ENCODE measurements around the gene YEATS2.
A peak's percentile ranks its signal among the peaks of the same experiment; 100 is the strongest.
"Not testable (repeated sequence)": the region's sequence is repeated elsewhere in the genome, so short reads cannot be mapped to it uniquely, and the experiment has no call there.

The YEATS2 gene

DNA sequence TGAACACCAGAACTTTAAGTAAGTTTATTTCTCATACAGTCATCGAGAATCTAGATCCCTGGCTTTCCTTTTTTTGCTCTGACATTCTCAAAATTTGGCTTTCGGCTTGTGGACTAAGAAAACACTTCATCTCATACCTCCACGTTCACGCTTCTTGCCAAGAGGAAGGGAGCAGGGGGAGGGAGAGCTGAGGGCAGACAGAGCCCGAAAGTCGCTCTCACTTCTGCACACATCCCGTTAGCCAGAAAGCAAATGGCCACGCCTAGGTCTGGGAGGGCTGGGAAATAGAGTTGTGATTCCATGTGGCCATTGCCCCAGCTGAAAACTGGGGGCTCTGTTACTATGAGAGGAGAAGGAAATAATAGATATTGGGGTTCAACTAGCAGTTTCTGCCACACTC, 70.5 kb downstream of the YEATS2 start:
- DNase-seq (ENCODE audit: low read depth) = no peak
- H3K4me3 ChIP-seq (ENCODE audit: low read depth, low read length) = no peak overlapping the region

GRCh38 chr3:183769453-183769852, 71.9 kb downstream of the YEATS2 start:
- H3K4me3 ChIP-seq (ENCODE audit: low read depth, low read length) = no peak overlapping the region
- no peak for DNase-seq (ENCODE audit: low read depth)

GRCh38 chr3:183774631-183775030, 77.0 kb downstream of the YEATS2 start:
- no peak overlapping the region for H3K4me3 ChIP-seq (ENCODE audit: low read depth, low read length)
- DNase-seq (ENCODE audit: low read depth) = no peak

- H3K4me3 ChIP-seq (ENCODE audit: low read depth, low read length) = no peak overlapping the region
- DNase-seq (ENCODE audit: low read depth) = no peak
These were observed 78.2 kb downstream of the YEATS2 start for GRCh38 chr3:183775781-183776180.

DNA sequence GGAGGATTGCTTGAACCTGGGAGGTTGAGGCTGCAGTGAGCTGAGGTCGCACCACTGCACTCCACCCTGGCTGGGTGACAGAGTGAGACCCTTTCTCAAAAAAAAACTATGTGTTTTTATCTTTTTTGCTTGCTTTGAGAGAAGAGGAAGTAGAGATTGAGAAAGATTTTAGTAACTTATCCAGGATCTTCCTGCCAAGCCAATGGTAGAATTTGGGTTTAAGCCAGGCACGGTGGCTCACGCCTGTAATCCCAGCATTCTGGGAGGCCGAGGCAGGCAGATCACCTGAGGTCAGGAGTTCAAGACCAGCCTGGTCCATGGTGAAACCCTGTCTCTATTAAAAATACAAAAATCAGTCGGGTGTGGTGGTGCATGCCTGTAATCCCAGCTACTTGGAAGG, 78.9 kb downstream of the YEATS2 start:
- H3K4me3 ChIP-seq (ENCODE audit: low read depth, low read length); DNase-seq (ENCODE audit: low read depth): not testable (repeated sequence)

GRCh38 chr3:183777016-183777618, 79.5 kb downstream of the YEATS2 start:
- H3K4me3 ChIP-seq (ENCODE audit: low read depth, low read length) = no peak overlapping the region
- no peak for DNase-seq (ENCODE audit: low read depth)

GRCh38 chr3:183779896-183780465, 82.4 kb downstream of the YEATS2 start:
- no peak overlapping the region for H3K4me3 ChIP-seq (ENCODE audit: low read depth, low read length)
- DNase-seq (ENCODE audit: low read depth) = no peak

GRCh38 chr3:183781246-183781645, 83.6 kb downstream of the YEATS2 start:
- no peak overlapping the region for H3K4me3 ChIP-seq (ENCODE audit: low read depth, low read length)

GRCh38 chr3:183782576-183783276, 85.1 kb downstream of the YEATS2 start:
- DNase-seq (ENCODE audit: low read depth) = no peak
- no peak overlapping the region for H3K4me3 ChIP-seq (ENCODE audit: low read depth, low read length)

More at GRCh38 chr3:183781246-183781645, 83.6 kb downstream of the YEATS2 start:
- no peak for DNase-seq (ENCODE audit: low read depth)

GRCh38 chr3:183784503-183784902, 86.9 kb downstream of the YEATS2 start:
- H3K4me3 ChIP-seq (ENCODE audit: low read depth, low read length); DNase-seq (ENCODE audit: low read depth): not testable (repeated sequence)

GRCh38 chr3:183789826-183790225, 92.2 kb downstream of the YEATS2 start:
- no peak for DNase-seq (ENCODE audit: low read depth)
- no peak overlapping the region for H3K4me3 ChIP-seq (ENCODE audit: low read depth, low read length)

DNA sequence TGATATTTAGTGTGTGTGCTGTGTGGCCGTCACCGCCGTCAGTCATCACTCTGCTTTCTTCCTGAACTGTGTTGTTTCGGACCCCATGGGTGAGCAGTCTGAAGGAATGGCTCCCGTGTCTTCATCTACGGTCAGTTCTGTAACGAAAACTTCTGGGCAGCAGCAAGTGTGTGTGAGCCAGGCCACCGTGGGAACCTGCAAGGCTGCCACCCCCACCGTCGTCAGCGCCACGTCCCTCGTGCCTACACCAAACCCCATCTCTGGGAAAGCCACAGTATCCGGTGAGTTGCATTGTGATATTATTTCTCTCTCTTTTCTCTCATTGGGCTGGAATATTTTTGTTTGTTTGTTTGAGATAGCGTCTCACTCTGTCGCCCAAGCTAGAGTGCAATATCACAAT, 93.1 kb downstream of the YEATS2 start:
- DNase-seq (ENCODE audit: low read depth) = no peak
- H3K4me3 ChIP-seq (ENCODE audit: low read depth, low read length) = no peak overlapping the region

DNA sequence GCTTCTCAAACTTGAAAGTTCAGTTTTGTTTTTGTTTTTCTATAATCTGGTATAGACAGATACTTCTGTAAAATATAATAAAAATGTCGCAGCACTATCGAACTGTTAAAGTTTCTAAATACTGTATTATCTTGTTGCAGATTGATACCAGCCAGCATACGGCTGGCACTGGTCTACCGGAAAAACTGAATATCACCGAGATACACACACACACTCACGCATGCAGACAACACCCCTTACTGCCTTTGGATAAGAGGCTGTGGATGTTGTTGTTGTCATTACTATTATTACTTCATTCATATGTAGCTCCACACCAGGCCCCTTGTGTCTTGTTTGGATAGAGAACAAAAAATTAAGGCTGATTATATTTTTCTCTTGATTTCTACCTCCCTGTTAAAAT, 95.4 kb downstream of the YEATS2 start:
- DNase-seq (ENCODE audit: low read depth) = no peak
- no peak overlapping the region for H3K4me3 ChIP-seq (ENCODE audit: low read depth, low read length)

DNA sequence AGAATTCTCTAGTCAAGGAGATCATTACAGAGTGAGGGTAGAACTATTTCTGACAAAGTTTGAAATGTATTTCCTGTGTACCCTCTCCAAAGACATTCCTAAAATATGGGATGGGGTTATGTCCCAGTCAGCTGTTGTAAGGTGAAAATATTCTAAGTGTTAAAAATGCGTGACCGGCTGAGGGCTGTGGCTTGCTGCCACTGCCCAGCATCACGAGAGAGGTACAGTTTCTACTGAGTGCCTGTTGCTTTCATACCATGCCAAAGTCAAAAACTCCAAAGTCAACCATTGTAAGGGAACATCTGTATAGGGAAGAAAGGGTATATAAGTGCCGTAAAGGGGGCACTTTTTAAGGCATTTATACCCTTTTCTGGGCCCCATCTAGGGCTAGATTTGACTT, 96.9 kb downstream of the YEATS2 start:
- no peak overlapping the region for H3K4me3 ChIP-seq (ENCODE audit: low read depth, low read length)
- no peak for DNase-seq (ENCODE audit: low read depth)

DNA sequence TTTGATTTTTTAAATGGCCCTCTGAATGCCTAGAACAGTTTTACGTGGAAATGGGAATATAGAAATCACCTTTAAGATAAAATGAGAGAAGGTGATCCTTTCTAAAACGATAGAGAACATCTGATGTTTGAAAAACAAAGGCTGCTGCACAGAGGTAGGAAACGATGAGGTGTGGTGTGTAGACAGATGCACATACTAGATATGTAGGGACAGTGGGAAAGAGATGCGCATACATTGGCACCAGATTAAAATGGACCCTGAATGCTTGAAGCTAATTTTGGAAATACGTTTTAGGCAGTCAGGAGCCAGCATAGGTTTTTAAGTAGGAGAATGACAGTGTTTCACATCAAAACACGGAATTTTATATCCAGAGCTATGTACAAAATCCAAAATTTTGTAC, 98.8 kb downstream of the YEATS2 start:
- DNase-seq (ENCODE audit: low read depth) = no peak
- no peak overlapping the region for H3K4me3 ChIP-seq (ENCODE audit: low read depth, low read length)

DNA sequence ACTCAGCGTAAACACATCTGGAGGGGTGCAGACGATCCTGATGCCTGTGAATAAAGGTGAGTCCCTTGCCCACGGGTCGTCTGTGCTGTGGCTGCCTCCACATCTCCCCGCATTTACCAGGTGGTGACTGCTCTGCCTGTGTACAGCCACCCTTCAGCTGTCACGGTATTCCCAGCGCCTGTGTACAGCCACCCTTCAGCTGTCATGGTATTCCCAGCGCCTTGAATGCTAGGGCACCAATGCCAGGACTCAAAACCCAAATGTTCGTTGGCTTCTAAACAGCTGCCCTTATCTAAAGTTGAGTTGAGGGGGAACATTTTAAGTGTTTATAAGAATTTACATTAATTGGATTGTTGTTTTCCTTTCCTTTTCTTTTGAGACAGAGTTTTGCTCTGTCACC, 100.4 kb downstream of the YEATS2 start:
- H3K4me3 ChIP-seq (ENCODE audit: low read depth, low read length) = no peak overlapping the region
- no peak for DNase-seq (ENCODE audit: low read depth)

- DNase-seq (ENCODE audit: low read depth) = no peak
- no peak overlapping the region for H3K4me3 ChIP-seq (ENCODE audit: low read depth, low read length)
These were observed 101.9 kb downstream of the YEATS2 start for GRCh38 chr3:183799461-183799860.

DNA sequence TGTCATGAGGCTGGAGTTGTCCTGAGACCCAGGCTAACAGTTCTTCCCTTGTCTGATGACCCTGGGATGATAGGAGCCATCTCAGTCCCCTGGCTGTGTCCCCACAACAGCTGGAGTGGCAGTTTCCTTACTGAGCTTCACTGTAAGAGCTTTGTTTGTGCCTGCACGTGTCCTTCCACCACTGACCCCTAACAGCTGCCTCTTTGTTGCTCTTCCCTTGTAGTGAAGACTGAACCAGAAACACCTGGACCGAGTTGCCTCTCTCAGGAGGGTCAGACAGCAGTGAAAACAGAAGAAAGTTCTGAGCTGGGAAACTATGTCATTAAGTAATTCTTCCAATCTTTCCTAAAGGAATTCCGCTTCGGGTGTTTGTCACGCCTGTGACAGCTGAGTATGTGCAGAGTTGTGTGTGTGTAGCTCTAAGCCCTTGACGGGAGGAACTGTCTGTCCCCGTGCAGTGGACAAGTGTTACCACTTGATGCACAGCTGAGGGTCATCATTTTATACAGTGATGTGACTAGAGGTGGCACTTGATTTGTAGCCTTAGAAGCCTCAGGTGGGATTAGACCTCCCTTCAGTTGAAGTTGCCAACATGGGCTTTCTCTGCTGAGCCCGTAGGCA, 102.8 kb downstream of the YEATS2 start:
- DNase-seq (ENCODE audit: low read depth) = peak; percentile 23
- H3K4me3 ChIP-seq (ENCODE audit: low read depth, low read length) = no peak overlapping the region

DNA sequence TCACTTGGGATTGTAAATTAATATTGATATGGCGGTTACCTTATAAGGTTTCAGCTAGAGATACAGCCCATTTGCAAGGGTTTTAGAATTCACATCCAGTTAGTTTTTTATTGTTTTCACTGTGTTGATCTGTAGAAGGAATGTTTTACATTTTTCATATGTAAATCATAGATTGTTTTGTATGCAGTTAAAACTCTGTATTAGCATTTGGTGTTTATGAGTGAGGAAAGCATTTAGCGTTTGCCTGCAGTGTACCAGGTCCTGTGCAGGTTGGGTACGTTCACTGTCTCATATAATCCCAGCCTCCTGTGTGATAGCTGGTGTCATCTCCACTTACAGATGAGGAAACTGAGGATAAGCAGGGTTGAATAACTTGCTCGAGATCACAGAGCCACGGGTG, 104.0 kb downstream of the YEATS2 start:
- H3K4me3 ChIP-seq (ENCODE audit: low read depth, low read length) = no peak overlapping the region
- DNase-seq (ENCODE audit: low read depth) = no peak

- no peak overlapping the region for H3K4me3 ChIP-seq (ENCODE audit: low read depth, low read length)
- no peak for DNase-seq (ENCODE audit: low read depth)
These were observed 105.4 kb downstream of the YEATS2 start for GRCh38 chr3:183802989-183803388.

Measured in skeletal muscle cell (primary cell).